Vagina (tissue), 2 donors: Measurements from ENCODE around the gene VAMP3.

Source experiments
- CTCF ChIP-seq, 3 experiments: fragments of 450-650 bp in 2 of 3; fragments of 200-600 bp in 1 of 3; sonication (generic) in 1 of 3; IDR thresholded peaks; one replicate each; pipeline ENCODE4 v1.5.1; 2017 to 2019; ENCODE audit warnings: antibody characterized with exemption in 3 of 3, mild to moderate bottlenecking in 2 of 3, moderate library complexity in 2 of 3
- POLR2A ChIP-seq, 2 donors: fragments of 450-650 bp; IDR thresholded peaks; one replicate each; pipeline ENCODE4 v1.6.1; 2017; ENCODE audit warnings: antibody characterized with exemption in 2 of 2, mild to moderate bottlenecking in 2 of 2, moderate library complexity in 2 of 2

GRCh38 chr1:7722670-7723012 is 48.5 kb upstream of the VAMP3 start:
- no peak for TF ChIP-seq POLR2A (IDR thresholded peaks at IDR 0.05)
- no peak for TF ChIP-seq CTCF (IDR thresholded peaks at IDR 0.05)
